Endothelial cell (in vitro differentiated cells): ENCODE data around the gene KBTBD12. TPM values are rescaled to one million over a fixed set of nuclear protein-coding genes. Genes with fewer than 3 reads are reported as not detected.
A peak's percentile ranks its signal among the peaks of the same experiment; 100 is the strongest.
"Not testable (repeated sequence)": the region's sequence is repeated elsewhere in the genome, so short reads cannot be mapped to it uniquely, and the experiment has no call there.

Experiments used
- DNase-seq: peaks from one replicate; pipeline ENCODE4 v3.0.0; 2021; ENCODE audit warnings: low spot score
- H3K27ac Mint-ChIP-seq: one replicate; pipeline ENCODE4 v1.8.0; 2021; ENCODE audit warnings: mixed read lengths, inconsistent platforms; ENCODE audit not compliant: unreplicated experiment
- H3K27me3 Mint-ChIP-seq: one replicate; pipeline ENCODE4 v1.8.0; 2021; ENCODE audit warnings: mild to moderate bottlenecking, moderate library complexity, mixed read lengths, inconsistent platforms; ENCODE audit not compliant: unreplicated experiment
- H3K36me3 Mint-ChIP-seq: one replicate; pipeline ENCODE4 v1.8.0; 2021; ENCODE audit warnings: mild to moderate bottlenecking, low read depth, mixed read lengths, inconsistent platforms; ENCODE audit not compliant: unreplicated experiment
- H3K4me1 Mint-ChIP-seq: one replicate; pipeline ENCODE4 v1.8.0; 2021; ENCODE audit warnings: mild to moderate bottlenecking, mixed read lengths, inconsistent platforms; ENCODE audit not compliant: unreplicated experiment
- H3K4me3 Mint-ChIP-seq: one replicate; pipeline ENCODE4 v1.8.0; 2021; ENCODE audit warnings: mild to moderate bottlenecking, mixed read lengths, inconsistent platforms; ENCODE audit not compliant: unreplicated experiment
- H3K9me3 Mint-ChIP-seq: one replicate; pipeline ENCODE4 v1.8.0; 2021; ENCODE audit warnings: mixed read lengths, inconsistent platforms; ENCODE audit not compliant: unreplicated experiment
- total RNA-seq: library from RNA; stranded (reverse); fragmentation: NEBNext Ultra II Directional; extraction: Animal tissue kit (Norgen Biotek cat#: 25700); gene quantifications from one replicate; pipeline ENCODE4 v1.2.1, GENCODE V29; 2021; ENCODE audit not compliant: unreplicated experiment
- TF ChIP-seq, protein P1 (sequence below): fragments of 200-600 bp; sonication (generic); IDR thresholded peaks from one replicate; pipeline ENCODE4 v1.5.0; 2021; ENCODE audit warnings: antibody characterized with exemption; ENCODE audit not compliant: unreplicated experiment

KBTBD12 gene
- total RNA-seq, 1 donor from 2014 or later = 0.05 TPM

DNA sequence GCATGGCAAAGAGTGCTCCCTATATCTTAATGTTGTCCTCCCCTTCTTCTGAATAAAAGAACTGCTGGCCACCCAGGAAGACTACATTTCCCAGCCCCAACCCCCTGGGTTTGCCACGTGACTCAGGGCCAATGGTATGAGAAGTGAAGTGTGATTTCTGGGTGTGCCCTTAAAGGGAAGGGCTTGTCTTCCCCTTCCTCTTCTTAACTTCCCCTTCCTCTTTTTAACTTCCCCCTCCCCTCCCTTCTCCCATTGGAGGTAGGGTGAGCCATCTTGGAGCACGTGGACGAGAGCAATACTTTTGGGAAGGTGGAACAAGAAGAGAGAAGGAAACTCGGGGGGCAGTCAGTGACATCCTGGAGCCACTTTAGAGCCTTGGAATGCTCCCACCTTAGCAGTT lies 6.8 kb upstream of the KBTBD12 start:
- no peaks in the 10 kb centered on the region for H3K9me3 Mint-ChIP-seq
- no peak for DNase-seq
- H3K4me3 Mint-ChIP-seq = no peak overlapping the region
- H3K27ac Mint-ChIP-seq = no peak overlapping the region
- H3K4me1 Mint-ChIP-seq = peaks cover 9% of the 10 kb centered on the region
- peaks cover 1% of the 10 kb centered on the region for H3K27me3 Mint-ChIP-seq
- H3K36me3 Mint-ChIP-seq = no peaks in the 10 kb centered on the region
- TF ChIP-seq, protein P1, sequence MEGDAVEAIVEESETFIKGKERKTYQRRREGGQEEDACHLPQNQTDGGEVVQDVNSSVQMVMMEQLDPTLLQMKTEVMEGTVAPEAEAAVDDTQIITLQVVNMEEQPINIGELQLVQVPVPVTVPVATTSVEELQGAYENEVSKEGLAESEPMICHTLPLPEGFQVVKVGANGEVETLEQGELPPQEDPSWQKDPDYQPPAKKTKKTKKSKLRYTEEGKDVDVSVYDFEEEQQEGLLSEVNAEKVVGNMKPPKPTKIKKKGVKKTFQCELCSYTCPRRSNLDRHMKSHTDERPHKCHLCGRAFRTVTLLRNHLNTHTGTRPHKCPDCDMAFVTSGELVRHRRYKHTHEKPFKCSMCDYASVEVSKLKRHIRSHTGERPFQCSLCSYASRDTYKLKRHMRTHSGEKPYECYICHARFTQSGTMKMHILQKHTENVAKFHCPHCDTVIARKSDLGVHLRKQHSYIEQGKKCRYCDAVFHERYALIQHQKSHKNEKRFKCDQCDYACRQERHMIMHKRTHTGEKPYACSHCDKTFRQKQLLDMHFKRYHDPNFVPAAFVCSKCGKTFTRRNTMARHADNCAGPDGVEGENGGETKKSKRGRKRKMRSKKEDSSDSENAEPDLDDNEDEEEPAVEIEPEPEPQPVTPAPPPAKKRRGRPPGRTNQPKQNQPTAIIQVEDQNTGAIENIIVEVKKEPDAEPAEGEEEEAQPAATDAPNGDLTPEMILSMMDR = no peak

DNA sequence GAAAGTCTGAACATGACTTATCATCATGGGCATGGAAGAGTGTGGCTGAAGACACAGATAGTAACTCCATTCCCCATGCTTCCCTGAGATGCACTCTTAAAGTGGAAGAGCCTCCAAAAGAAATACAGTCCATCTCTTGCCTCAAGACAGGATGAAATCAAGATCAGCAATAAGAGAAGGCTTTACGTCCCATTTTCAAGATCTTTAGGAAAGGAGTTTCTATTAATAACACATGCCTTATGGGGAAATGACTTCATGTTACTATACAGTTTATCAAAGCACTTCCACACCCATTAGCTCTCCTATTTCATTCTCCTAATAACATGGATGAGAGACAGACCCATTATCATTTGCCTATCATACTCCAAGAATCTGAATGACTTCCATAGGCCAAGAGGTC lies 6.1 kb upstream of the KBTBD12 start:
- Mint-ChIP-seq H3K36me3 (no peaks in the 10 kb centered on the region), H3K27me3 (peaks cover under 1% of the 10 kb centered on the region)
- TF ChIP-seq, protein P1 = no peak

DNA sequence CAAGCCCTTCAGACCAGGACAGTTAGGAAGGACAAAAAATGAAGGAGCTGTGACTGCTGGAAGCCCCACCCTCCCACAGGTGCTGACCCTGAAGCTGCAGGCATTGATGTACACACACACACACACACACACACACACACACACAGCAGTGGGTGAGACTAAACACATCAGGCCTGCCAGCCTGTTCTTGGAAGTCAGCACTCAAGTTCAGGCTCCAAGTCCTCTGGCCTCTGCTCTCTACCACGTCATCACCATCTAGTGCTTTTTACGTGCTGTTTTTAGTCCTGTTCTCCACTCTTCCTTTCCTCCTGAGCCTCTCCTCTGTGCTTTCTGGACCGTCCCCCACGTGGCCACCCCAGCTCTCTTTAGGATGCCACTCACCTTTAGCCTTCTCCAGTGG lies 5.4 kb upstream of the KBTBD12 start:
- H3K27me3 Mint-ChIP-seq = peaks cover 5% of the 10 kb centered on the region
- H3K4me3 Mint-ChIP-seq = no peak overlapping the region
- no peaks in the 10 kb centered on the region for H3K36me3 Mint-ChIP-seq
- TF ChIP-seq, protein P1 = no peak
- no peaks in the 10 kb centered on the region for H3K9me3 Mint-ChIP-seq
- no peak overlapping the region for H3K27ac Mint-ChIP-seq
- peaks cover 9% of the 10 kb centered on the region for H3K4me1 Mint-ChIP-seq
- DNase-seq = no peak

More for the DNA sequence above, 6.1 kb upstream of the KBTBD12 start:
- no peak overlapping the region for H3K4me3 Mint-ChIP-seq
- no peaks in the 10 kb centered on the region for H3K9me3 Mint-ChIP-seq
- peaks cover 9% of the 10 kb centered on the region for H3K4me1 Mint-ChIP-seq
- DNase-seq = no peak
- H3K27ac Mint-ChIP-seq = no peak overlapping the region

DNA sequence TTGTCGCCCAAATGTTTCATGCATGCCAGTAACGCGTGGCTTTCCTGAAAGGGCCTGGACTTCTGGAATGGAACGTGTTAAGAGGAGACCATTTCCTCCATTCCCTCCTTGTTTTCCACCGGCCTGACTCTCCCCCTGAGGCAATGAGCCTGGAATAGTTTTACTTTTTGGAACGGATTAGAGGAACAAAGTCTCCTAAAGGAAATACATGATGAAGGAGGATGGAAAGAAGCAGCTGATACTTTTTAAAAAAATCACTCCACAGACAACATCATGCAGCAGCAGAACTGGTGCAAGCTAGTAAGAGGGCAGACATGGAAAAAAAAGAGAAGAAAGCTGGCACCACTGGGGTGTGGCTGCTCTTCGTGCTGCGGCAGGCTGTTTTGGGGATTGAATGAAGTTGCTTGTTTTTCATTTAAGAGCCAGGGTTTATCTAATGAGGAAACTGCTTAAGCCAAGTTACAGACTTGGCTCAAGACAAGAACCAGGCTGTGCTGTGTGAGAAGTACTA lies 3.6 kb upstream of the KBTBD12 start:
- Mint-ChIP-seq H3K4me1 (peaks cover 11% of the 10 kb centered on the region), H3K27me3 (peaks cover 5% of the 10 kb centered on the region), H3K4me3 (peak overlapping the region; percentile 44), H3K9me3 (no peaks in the 10 kb centered on the region), H3K36me3 (no peaks in the 10 kb centered on the region), H3K27ac (peak overlapping the region; percentile 83)
- TF ChIP-seq, protein P1 = no peak
- no peak for DNase-seq

DNA sequence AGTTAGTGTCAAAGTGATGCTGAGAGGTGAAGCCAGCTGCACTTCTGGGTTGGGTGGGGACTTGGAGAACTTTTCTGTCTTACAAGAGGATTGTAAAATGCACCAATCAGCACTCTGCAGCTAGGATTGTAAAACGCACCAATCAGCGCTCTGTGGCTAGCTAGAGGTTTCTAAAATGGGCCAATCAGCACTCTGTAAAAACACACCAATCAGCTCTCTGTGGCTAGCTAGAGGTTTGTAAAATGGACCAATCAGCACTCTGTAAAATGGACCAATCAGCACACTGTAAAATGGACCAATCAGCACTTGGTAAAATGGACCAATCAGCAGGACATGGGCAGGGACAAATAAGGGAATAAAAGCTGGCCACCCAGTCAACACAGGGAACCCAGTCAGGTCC lies 1.2 kb upstream of the KBTBD12 start:
- peaks cover 11% of the 10 kb centered on the region for H3K4me1 Mint-ChIP-seq
- not testable (repeated sequence) for H3K36me3 Mint-ChIP-seq, H3K9me3 Mint-ChIP-seq, H3K4me3 Mint-ChIP-seq, H3K27me3 Mint-ChIP-seq, DNase-seq, H3K27ac Mint-ChIP-seq
